Left ventricle myocardium inferior (tissue), 1 donor: Measurements from ENCODE around the gene CD79B. TPM values are rescaled to one million over a fixed set of nuclear protein-coding genes. Genes with fewer than 3 reads are reported as not detected.
A peak's percentile ranks its signal among the peaks of the same experiment; 100 is the strongest.

Source experiments
- DNase-seq: peaks from one replicate; pipeline ENCODE4 v3.0.0-alpha.2; 2020
- H3K27ac ChIP-seq: fragments of 200-600 bp; replicated peaks from 2 replicates; pipeline ENCODE4 v1.8.0; 2021
- H3K27me3 ChIP-seq: fragments of 200-600 bp; 2 replicates; pipeline ENCODE4 v1.8.0; 2021; ENCODE audit warnings: low read depth
- H3K36me3 ChIP-seq: fragments of 200-600 bp; 2 replicates; pipeline ENCODE4 v1.8.0; 2021
- H3K4me1 ChIP-seq: fragments of 200-600 bp; 2 replicates; pipeline ENCODE4 v1.8.0; 2021
- H3K4me3 ChIP-seq: fragments of 200-600 bp; 2 replicates; pipeline ENCODE4 v1.8.0; 2021; ENCODE audit warnings: mild to moderate bottlenecking, moderate library complexity
- H3K9me3 ChIP-seq: fragments of 200-600 bp; replicated peaks from 2 replicates; pipeline ENCODE4 v1.8.0; 2021
- CTCF ChIP-seq: fragments of 200-600 bp; IDR thresholded peaks from 2 replicates; pipeline ENCODE4 v1.8.0; 2021; ENCODE audit warnings: antibody characterized with exemption, mild to moderate bottlenecking, borderline replicate concordance
- intact Hi-C: fragments of 100-400 bp; cut with micrococcal nuclease; formaldehyde crosslinking; loops from one replicate; pipeline ENCODE4 v1.11.0; 2022
- total RNA-seq: library from RNA; stranded (reverse); fragmentation: NEBNext Ultra II Directional; extraction: Animal tissue kit (Norgen Biotek cat#: 25700); gene quantifications from one replicate; pipeline ENCODE4 v1.2.1, GENCODE V29; 2021
- donor health status: DM: no; HTN: yes; CAD: no; lungs with severe emphysema.

Gene CD79B
- total RNA-seq, 1 donor from 2014 or later, result 4.6 TPM

- Histone ChIP-seq H3K27ac (peak overlapping the region; percentile 56), H3K9me3 (no peaks in the 10 kb centered on the region), H3K36me3 (no peaks in the 10 kb centered on the region), H3K4me1 (peaks cover 51% of the 10 kb centered on the region), H3K4me3 (no peak overlapping the region), H3K27me3 (no peaks in the 10 kb centered on the region)
- DNase-seq, result no peak
- no peak for TF ChIP-seq CTCF
- intact Hi-C loops, result no loop called here
Measured at GRCh38 chr17:63960430-63960829, 28.3 kb upstream of the CD79B start.

GRCh38 chr17:63960006-63960405 is 27.9 kb upstream of the CD79B start:
- intact Hi-C loops, result no loop called here
- no peaks in the 10 kb centered on the region for H3K36me3 ChIP-seq
- no peak for DNase-seq
- H3K4me1 ChIP-seq, result peaks cover 51% of the 10 kb centered on the region
- no peaks in the 10 kb centered on the region for H3K27me3 ChIP-seq
- no peaks in the 10 kb centered on the region for H3K9me3 ChIP-seq
- peak overlapping the region; percentile 2 for H3K4me3 ChIP-seq
- H3K27ac ChIP-seq, result peak overlapping the region; percentile 56
- no peak for TF ChIP-seq CTCF

GRCh38 chr17:63956296-63956920 is 24.3 kb upstream of the CD79B start:
- Histone ChIP-seq H3K27ac (no peak overlapping the region), H3K4me3 (no peak overlapping the region), H3K27me3 (no peaks in the 10 kb centered on the region), H3K4me1 (peaks cover 33% of the 10 kb centered on the region), H3K9me3 (no peaks in the 10 kb centered on the region), H3K36me3 (no peaks in the 10 kb centered on the region)
- TF ChIP-seq CTCF, result no peak
- intact Hi-C loops, result no loop called here
- no peak for DNase-seq

DNA sequence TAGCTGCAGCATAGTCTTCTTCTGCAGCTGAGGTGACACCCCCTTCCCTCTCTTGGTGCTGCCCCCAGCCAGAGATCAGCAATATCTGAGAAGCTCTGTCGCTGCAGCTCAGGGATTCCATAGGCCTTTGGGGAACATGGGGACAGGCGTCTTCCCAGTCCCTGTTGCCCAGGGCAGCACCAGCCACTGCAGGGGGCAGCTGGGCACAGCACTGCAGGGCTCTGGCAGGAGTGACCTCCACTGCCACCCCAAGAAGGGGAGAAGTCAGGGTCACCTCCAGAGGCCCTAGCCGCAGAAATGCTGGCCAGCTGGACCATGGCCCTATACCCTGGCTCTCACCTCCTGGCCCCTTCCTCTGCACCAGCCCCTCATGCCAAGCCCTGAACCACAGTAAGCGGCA is 23.7 kb upstream of the CD79B start:
- no peak for TF ChIP-seq CTCF
- H3K27ac ChIP-seq, result no peak overlapping the region
- no peaks in the 10 kb centered on the region for H3K36me3 ChIP-seq
- H3K4me1 ChIP-seq, result peaks cover 27% of the 10 kb centered on the region
- H3K27me3 ChIP-seq, result no peaks in the 10 kb centered on the region
- no peak for DNase-seq
- H3K4me3 ChIP-seq, result no peak overlapping the region
- no peaks in the 10 kb centered on the region for H3K9me3 ChIP-seq
- intact Hi-C loops, result no loop called here

DNA sequence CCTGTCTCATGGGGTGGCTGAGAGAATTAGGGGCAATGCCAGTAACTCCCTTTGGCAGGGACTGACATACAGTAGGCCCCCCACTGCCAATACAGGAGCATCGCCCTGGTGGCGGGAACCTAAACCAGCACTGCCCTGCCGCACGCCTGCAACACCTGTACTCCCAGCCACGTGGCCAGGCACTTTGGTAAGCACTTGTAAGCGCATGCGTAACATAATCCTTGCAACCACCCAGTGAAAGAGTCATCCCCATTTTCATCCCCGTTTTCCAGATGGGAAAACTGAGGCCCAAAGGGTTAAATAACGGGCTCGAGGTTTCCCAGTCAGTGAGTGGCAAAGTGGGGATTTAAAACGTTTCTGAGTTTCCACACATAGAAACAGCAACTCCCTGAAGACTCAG is 23.1 kb upstream of the CD79B start:
- Histone ChIP-seq H3K4me1 (peaks cover 25% of the 10 kb centered on the region), H3K4me3 (no peak overlapping the region), H3K27me3 (no peaks in the 10 kb centered on the region), H3K36me3 (no peaks in the 10 kb centered on the region), H3K27ac (no peak overlapping the region), H3K9me3 (no peaks in the 10 kb centered on the region)
- intact Hi-C loops, result no loop called here
- no peak for DNase-seq
- TF ChIP-seq CTCF, result no peak
